ENCODE measurements around the gene AJAP1.

AJAP1 gene

GRCh38 chr1:4803335-4803734 is 148.9 kb downstream of the AJAP1 start:
- in situ Hi-C loops (cut with MboI; ENCODE audit: low sequenced_read_pairs) = no loop called here

DNA sequence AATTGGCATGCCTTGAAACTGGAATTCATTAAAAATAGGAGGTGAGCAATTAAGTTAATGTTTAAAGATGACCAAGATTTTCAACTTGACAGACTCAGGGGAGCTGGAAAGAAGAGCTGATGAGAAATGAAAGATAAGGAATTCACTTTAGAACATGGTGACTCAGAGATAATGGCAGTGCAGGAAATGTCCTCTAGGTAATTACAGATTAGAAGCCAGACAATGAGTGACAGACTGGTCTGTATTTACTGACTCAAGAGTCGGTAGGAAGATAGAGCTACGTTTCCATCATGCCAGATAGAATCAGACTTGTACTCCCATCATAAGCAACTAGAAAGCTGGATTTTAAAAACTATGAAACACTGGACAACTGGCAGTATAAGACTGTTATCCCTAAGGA is 151.6 kb downstream of the AJAP1 start:
- in situ Hi-C loops (cut with MboI; ENCODE audit: low sequenced_read_pairs) = no loop called here

- in situ Hi-C loops (cut with MboI; ENCODE audit: low sequenced_read_pairs) = no loop called here
These were observed 166.1 kb downstream of the AJAP1 start for GRCh38 chr1:4820543-4820942.

DNA sequence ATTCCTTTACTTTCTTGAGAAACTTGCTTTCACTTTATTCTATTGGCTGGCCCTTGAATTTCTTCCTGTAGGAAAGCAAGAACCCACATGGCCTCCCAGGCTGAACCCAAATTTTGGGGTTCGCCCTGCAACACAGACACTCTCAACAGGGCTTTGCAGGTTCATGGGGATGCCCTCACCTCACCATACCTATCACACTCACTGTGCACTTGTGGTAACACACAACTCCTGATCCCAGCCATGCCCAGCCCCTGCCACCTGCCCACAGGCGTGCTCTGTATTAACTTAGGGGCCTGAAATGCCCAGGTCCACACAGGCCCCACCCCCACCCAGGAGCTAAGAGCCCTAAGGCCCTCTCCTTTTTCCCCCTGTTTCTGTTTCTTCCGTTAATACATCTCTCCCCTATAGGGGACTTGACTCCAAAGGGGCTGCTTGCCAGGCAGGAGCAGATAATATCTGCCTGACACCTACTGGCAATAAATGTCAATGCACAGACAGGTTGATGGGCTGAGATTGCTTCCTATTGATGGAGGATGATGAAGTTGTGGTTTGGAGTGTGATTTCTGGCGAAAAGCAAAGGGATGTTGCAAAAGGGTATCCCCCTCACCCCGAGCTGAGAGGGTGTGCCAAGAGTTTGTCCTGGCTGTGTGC is 171.5 kb downstream of the AJAP1 start:
- in situ Hi-C loops (cut with MboI; ENCODE audit: low sequenced_read_pairs) = no loop called here

DNA sequence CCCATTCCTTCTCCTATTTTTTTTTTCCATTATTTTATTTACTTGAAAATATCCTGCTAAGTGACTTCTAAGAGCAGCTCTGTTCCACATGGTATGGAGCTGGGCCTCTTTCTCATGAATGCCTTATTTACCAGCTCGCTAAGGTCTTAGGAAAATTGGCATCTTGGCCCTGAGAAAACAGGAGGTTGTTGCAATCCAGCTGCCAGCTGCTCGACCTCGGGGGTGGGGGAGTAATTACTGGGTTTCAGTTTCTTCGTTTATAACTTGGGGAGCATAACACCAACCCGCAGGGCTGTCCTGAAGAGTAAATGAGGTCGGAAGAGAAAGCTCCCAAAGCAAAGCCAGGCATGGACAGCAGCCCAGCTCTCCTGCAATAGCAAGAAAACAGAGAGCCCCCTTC is 176.3 kb downstream of the AJAP1 start:
- in situ Hi-C loops (cut with MboI; ENCODE audit: low sequenced_read_pairs) = no loop called here

DNA sequence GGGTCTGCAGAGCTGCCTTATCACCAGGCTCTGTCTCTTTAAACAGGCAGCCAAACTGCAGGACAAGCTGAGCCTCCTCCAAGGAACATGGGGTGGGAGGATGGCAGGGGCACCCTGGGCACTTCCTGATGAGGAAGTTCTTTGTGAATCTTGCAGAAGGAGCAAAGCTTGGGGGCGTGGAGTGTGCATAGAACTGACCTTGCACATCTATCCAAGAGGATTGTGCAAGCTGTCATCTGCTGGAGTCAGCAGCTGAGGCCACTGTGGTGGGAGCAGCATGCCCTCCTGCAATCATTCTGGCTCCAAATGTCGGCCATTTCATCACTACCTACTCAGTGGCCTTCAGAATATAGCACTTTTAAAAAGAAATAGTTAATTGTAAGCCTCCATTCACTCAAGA is 182.2 kb downstream of the AJAP1 start:
- in situ Hi-C loops (cut with MboI; ENCODE audit: low sequenced_read_pairs) = no loop called here

DNA sequence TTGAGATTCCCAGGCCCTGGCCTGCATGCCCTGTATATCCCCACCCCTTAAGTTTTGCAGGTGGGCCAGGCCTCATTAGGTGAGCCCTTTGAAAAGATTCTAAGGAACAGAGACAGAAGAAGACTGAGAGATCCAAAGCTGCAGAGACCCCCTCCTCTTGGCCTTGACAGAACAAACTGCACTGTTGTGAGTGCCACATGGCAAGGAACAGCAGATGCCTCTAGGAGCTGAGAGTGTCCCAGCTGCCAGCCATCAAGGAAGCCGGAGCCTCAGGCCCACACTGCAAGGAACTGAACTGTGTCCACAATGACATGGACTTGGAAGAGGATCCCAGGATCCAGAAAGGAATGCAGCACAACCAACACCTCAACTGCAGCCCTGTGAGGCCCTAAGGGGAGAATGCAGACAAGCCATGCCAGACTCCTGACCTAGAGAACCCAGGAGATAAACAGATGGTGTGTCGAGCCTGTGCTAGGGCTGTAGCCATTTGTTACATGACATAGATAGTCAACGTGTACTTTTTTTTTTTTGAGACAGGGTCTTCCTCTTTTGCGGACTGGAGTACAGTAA is 182.7 kb downstream of the AJAP1 start:
- in situ Hi-C loops (cut with MboI; ENCODE audit: low sequenced_read_pairs) = no loop called here

DNA sequence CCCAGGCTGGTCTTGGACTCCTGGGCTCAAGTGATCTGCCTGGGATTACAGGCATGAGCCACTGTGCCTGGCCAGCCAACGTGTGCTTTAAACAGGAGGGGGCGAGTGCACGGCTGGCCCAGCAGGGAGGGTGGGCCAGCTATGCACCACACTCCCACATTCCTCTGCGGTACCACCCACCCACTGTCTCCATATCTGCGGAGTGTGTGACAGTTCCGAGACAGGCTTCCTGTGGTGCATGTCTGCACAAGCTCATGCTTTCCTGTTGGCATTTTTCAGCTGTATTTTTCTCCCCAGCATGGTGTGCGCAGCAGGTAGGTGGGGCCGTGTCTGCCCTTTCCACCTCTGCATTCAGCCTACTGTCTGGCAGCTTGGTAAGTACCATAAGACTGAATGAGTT is 183.3 kb downstream of the AJAP1 start:
- in situ Hi-C loops (cut with MboI; ENCODE audit: low sequenced_read_pairs) = no loop called here

DNA sequence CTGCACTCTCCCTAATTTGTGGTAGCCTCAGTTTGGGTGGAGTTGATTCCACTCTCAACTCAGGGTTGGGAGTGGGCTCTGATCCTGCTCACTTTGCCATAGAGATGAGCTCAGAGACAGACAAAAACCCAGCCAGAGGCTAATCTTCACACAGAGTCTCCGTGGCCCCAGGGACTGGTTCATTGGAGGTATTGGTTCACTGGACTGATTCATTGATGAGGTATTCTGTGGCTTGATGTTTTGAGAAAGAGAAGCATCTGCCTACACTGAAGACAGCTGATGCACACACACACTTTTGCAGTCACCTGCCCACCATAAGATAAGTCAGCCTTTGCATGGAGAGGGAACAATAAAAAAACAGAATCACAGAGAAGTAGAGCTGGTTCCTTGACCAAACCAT is 183.8 kb downstream of the AJAP1 start:
- in situ Hi-C loops (cut with MboI; ENCODE audit: low sequenced_read_pairs) = no loop called here
